Nephron (organoid): ENCODE data around the gene KRT76.
A peak's percentile ranks its signal among the peaks of the same experiment; 100 is the strongest.

Experiments used
- H3K27ac Mint-ChIP-seq, 3 experiments: 2 replicates each; pipeline ENCODE4 v1.8.0; 2020; ENCODE audit warnings: mixed read lengths in 3 of 3, mild to moderate bottlenecking in 2 of 3, moderate library complexity in 1 of 3
- H3K27me3 Mint-ChIP-seq: 2 replicates; pipeline ENCODE4 v1.8.0; 2021; ENCODE audit warnings: low read depth, mild to moderate bottlenecking, moderate library complexity, mixed read lengths
- H3K36me3 Mint-ChIP-seq: 2 replicates; pipeline ENCODE4 v1.8.0; 2020; ENCODE audit warnings: low read depth, mixed read lengths
- H3K4me1 Mint-ChIP-seq: 2 replicates; pipeline ENCODE4 v1.8.0; 2020; ENCODE audit warnings: mixed read lengths
- H3K4me3 Mint-ChIP-seq, 3 experiments: 2 replicates each; pipeline ENCODE4 v1.8.0; 2020; ENCODE audit warnings: mild to moderate bottlenecking in 3 of 3, mixed read lengths in 3 of 3, moderate library complexity in 2 of 3
- H3K9me3 Mint-ChIP-seq: 2 replicates; pipeline ENCODE4 v1.8.0; 2020; ENCODE audit warnings: mixed read lengths
- CTCF ChIP-seq, 3 experiments: fragments of 200-600 bp; sonication (generic); IDR thresholded peaks; one replicate each; pipeline ENCODE4 v1.5.0; 2021; ENCODE audit warnings: antibody characterized with exemption in 3 of 3; ENCODE audit not compliant: unreplicated experiment in 3 of 3

Gene KRT76

DNA sequence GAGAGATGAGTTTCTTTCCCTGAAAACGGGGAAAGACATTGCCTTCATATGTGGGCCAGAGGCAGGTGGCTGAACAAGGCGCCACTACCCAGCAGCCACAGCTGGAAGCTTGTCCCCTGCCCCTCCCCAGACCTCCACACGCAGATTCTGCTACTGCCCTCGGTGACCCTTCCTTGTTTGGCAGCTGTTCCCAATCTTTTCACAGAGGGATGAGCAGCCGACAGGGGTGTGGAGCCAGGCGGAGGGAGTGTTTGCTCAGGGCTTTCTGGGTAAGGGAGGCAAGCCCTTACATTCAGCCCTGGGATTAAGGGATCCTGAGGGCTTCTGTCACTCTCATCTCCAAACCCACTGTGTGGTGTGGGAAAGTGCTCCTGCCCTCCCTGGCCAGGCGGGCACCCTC lies 41.2 kb upstream of the KRT76 start:
- Mint-ChIP-seq H3K27ac (no peak overlapping the region), H3K4me3 (peak overlapping the region in 1 of 3 experiments; percentile 42), H3K27me3 (peaks cover 9% of the 10 kb centered on the region), H3K4me1 (peaks cover 40% of the 10 kb centered on the region), H3K9me3 (no peaks in the 10 kb centered on the region), H3K36me3 (no peaks in the 10 kb centered on the region)
- no peak for TF ChIP-seq CTCF (IDR thresholded peaks at IDR 0.05; ENCODE audit: unreplicated experiment in 3 of 3)

- Mint-ChIP-seq H3K4me1 (peaks cover 40% of the 10 kb centered on the region), H3K9me3 (no peaks in the 10 kb centered on the region), H3K36me3 (no peaks in the 10 kb centered on the region), H3K27ac (peak overlapping the region in 1 of 3 experiments; percentile 16), H3K4me3 (no peak overlapping the region), H3K27me3 (peaks cover 9% of the 10 kb centered on the region)
- TF ChIP-seq CTCF (IDR thresholded peaks at IDR 0.05; ENCODE audit: unreplicated experiment in 3 of 3), result no peak
Measured at GRCh38 chr12:52817699-52818238, 40.6 kb upstream of the KRT76 start.

- Mint-ChIP-seq H3K27ac (peak overlapping the region in 1 of 3 experiments; percentile 16), H3K27me3 (peaks cover 9% of the 10 kb centered on the region), H3K36me3 (no peaks in the 10 kb centered on the region), H3K4me3 (no peak overlapping the region), H3K4me1 (peaks cover 40% of the 10 kb centered on the region), H3K9me3 (no peaks in the 10 kb centered on the region)
- no peak for TF ChIP-seq CTCF (IDR thresholded peaks at IDR 0.05; ENCODE audit: unreplicated experiment in 3 of 3)
Measured at GRCh38 chr12:52817003-52817698, 40.0 kb upstream of the KRT76 start.

DNA sequence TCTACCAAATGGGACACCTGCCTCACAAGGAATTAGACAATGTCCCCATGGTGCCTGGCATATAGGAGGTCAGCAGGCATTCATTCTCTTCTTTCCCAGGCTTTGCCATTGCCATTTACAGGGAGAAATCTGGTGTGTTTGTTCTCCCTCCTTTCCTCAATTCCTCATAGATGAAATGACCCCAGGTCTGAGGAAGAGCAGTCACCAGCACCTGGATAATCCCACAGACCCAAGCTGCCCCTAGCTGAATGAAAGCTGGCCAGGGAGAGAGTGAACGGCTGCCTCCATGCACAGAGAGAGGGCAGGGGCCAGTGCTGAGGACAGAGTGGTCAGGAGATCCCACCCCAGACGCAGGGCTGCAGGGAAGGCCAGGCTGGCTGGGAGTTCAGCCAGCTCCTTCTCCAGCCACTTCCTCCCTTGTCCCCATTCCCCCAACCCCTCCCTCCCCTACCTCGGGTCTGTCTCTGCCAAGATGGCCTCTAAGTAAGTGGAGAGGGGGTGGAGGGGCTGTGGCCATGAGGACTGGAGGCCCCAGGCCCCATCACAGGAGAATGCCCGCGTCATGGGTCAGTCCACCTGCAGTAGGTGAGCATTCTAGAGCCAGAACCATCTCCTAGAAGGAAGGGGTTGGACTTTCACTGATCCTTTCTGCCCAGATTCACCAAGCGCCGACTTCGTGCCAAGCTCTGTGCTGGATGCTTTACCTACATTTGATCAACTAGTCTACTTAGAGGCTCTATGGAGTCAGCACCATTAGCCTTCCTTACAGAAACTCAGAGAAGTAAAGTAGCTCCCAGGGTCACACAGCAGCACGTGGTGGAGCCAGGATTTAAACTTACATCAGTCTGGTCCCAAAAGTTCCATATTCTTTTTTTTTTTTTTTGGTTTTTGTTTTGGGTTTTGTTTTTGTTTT lies 38.8 kb upstream of the KRT76 start:
- H3K36me3 Mint-ChIP-seq, result no peaks in the 10 kb centered on the region
- H3K27ac Mint-ChIP-seq, result no peak overlapping the region
- no peak for TF ChIP-seq CTCF (IDR thresholded peaks at IDR 0.05; ENCODE audit: unreplicated experiment in 3 of 3)
- no peak overlapping the region for H3K4me3 Mint-ChIP-seq
- H3K4me1 Mint-ChIP-seq, result peaks cover 36% of the 10 kb centered on the region
- H3K9me3 Mint-ChIP-seq, result no peaks in the 10 kb centered on the region
- peaks cover 9% of the 10 kb centered on the region for H3K27me3 Mint-ChIP-seq

DNA sequence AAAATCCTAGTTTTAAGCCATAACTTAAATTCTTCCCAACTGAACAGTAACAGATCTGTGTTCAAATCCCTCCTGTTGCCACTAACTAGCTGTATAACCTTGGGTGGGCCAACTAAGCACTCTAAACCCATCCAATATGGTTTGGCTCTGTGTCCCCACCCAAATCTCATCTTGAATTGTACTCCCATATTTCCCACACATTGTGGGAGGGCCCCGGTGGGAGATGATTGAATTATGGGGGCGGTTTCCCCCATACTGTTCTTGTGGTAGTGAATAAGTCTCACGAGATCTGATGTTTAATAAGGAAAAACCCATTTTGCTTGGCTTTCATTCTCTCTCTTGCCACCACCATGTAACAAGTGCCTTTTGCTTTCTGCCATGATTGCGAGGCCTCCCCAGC lies 38.0 kb upstream of the KRT76 start:
- Mint-ChIP-seq H3K27ac (no peak overlapping the region), H3K27me3 (peaks cover 4% of the 10 kb centered on the region), H3K4me3 (no peak overlapping the region), H3K36me3 (no peaks in the 10 kb centered on the region), H3K9me3 (no peaks in the 10 kb centered on the region), H3K4me1 (peaks cover 29% of the 10 kb centered on the region)
- no peak for TF ChIP-seq CTCF (IDR thresholded peaks at IDR 0.05; ENCODE audit: unreplicated experiment in 3 of 3)
